ENCODE results near the gene IFT20. TPM values are rescaled to one million over a fixed set of nuclear protein-coding genes. Genes with fewer than 3 reads are reported as not detected.
A peak's percentile ranks its signal among the peaks of the same experiment; 100 is the strongest.

Gene IFT20
- total and polyA plus RNA-seq, 9 of the 15 experiments (the other 6 are each of a cell fraction or from before 2014, with no cell fraction given): 11.2 to 38.6 (median 20.1) TPM

DNA sequence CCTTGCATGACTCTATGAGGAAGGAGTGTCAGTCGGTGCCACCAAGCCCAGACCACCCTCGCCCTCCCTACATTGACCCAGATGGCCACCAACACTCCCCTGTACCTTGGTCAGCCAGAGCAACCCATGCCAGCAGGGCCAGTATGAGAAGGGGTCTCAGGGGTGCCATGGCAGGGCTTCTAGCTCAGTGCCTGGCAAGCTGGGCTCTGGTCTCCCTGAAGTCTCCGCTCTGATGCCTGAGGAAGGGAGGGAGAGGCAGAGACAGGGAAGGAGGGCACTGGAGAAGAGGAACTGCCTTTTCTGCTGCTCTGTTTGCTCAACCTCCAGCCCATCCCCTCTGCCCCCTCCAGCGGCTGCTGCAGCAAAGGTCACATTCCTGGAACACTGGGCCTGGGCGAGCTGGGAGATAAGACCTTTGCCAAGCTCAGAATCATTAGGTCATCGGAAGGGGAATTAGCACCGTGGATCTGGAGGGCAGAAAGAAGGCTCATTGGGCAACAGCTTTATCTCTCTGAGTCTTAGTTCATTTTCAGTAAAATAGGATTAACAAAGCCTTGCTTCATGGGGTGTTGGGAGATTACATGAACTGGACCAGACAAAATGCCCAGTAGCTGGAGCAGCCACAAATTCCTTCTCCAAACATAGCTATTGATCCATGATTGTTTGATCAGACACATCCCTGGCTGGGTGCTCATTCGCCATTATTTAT lies 34.9 kb upstream of the IFT20 start, which contains the start of gene VTN (continued):
- TF ChIP-seq, protein P1, sequence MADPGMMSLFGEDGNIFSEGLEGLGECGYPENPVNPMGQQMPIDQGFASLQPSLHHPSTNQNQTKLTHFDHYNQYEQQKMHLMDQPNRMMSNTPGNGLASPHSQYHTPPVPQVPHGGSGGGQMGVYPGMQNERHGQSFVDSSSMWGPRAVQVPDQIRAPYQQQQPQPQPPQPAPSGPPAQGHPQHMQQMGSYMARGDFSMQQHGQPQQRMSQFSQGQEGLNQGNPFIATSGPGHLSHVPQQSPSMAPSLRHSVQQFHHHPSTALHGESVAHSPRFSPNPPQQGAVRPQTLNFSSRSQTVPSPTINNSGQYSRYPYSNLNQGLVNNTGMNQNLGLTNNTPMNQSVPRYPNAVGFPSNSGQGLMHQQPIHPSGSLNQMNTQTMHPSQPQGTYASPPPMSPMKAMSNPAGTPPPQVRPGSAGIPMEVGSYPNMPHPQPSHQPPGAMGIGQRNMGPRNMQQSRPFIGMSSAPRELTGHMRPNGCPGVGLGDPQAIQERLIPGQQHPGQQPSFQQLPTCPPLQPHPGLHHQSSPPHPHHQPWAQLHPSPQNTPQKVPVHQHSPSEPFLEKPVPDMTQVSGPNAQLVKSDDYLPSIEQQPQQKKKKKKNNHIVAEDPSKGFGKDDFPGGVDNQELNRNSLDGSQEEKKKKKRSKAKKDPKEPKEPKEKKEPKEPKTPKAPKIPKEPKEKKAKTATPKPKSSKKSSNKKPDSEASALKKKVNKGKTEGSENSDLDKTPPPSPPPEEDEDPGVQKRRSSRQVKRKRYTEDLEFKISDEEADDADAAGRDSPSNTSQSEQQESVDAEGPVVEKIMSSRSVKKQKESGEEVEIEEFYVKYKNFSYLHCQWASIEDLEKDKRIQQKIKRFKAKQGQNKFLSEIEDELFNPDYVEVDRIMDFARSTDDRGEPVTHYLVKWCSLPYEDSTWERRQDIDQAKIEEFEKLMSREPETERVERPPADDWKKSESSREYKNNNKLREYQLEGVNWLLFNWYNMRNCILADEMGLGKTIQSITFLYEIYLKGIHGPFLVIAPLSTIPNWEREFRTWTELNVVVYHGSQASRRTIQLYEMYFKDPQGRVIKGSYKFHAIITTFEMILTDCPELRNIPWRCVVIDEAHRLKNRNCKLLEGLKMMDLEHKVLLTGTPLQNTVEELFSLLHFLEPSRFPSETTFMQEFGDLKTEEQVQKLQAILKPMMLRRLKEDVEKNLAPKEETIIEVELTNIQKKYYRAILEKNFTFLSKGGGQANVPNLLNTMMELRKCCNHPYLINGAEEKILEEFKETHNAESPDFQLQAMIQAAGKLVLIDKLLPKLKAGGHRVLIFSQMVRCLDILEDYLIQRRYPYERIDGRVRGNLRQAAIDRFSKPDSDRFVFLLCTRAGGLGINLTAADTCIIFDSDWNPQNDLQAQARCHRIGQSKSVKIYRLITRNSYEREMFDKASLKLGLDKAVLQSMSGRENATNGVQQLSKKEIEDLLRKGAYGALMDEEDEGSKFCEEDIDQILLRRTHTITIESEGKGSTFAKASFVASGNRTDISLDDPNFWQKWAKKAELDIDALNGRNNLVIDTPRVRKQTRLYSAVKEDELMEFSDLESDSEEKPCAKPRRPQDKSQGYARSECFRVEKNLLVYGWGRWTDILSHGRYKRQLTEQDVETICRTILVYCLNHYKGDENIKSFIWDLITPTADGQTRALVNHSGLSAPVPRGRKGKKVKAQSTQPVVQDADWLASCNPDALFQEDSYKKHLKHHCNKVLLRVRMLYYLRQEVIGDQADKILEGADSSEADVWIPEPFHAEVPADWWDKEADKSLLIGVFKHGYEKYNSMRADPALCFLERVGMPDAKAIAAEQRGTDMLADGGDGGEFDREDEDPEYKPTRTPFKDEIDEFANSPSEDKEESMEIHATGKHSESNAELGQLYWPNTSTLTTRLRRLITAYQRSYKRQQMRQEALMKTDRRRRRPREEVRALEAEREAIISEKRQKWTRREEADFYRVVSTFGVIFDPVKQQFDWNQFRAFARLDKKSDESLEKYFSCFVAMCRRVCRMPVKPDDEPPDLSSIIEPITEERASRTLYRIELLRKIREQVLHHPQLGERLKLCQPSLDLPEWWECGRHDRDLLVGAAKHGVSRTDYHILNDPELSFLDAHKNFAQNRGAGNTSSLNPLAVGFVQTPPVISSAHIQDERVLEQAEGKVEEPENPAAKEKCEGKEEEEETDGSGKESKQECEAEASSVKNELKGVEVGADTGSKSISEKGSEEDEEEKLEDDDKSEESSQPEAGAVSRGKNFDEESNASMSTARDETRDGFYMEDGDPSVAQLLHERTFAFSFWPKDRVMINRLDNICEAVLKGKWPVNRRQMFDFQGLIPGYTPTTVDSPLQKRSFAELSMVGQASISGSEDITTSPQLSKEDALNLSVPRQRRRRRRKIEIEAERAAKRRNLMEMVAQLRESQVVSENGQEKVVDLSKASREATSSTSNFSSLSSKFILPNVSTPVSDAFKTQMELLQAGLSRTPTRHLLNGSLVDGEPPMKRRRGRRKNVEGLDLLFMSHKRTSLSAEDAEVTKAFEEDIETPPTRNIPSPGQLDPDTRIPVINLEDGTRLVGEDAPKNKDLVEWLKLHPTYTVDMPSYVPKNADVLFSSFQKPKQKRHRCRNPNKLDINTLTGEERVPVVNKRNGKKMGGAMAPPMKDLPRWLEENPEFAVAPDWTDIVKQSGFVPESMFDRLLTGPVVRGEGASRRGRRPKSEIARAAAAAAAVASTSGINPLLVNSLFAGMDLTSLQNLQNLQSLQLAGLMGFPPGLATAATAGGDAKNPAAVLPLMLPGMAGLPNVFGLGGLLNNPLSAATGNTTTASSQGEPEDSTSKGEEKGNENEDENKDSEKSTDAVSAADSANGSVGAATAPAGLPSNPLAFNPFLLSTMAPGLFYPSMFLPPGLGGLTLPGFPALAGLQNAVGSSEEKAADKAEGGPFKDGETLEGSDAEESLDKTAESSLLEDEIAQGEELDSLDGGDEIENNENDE (IDR thresholded peaks at IDR 0.05; ENCODE audit: low read depth, low read length): no peak
- TF ChIP-seq ARID3B (CRISPR knock-in tag; IDR thresholded peaks at IDR 0.05; ENCODE audit: borderline replicate concordance) (no peak), BRCA1 (IDR thresholded peaks at IDR 0.05) (no peak), BRCA1 (CRISPR knock-in tag; IDR thresholded peaks at IDR 0.05) (no peak), ZNF232 (CRISPR knock-in tag; IDR thresholded peaks at IDR 0.05) (no peak), NR2C1 (IDR thresholded peaks at IDR 0.05) (no peak), NR2C1 (tag; IDR thresholded peaks at IDR 0.05) (0 out of 2 replicates have a peak, but pooled peaks have one; percentile 55), HMGN3 (IDR thresholded peaks at IDR 0.05; ENCODE audit: borderline replicate concordance, extremely low read depth, insufficient read length, low read depth, low read length) (no peak), ZBTB1 (CRISPR knock-in tag; IDR thresholded peaks at IDR 0.05; ENCODE audit: borderline replicate concordance, low read depth) (no peak), ILF3 (IDR thresholded peaks at IDR 0.05; ENCODE audit: borderline replicate concordance) (no peak), POLR2B (IDR thresholded peaks at IDR 0.05; ENCODE audit: low read depth, partially characterized antibody) (no peak), MYNN (IDR thresholded peaks at IDR 0.05) (0 out of 2 replicates have a peak, but pooled peaks have one; percentile 27), MYNN (CRISPR knock-in tag; IDR thresholded peaks at IDR 0.05) (no peak), ZNF146 (CRISPR knock-in tag; IDR thresholded peaks at IDR 0.05; ENCODE audit: unreplicated experiment) (no peak), GATAD2A (IDR thresholded peaks at IDR 0.05) (no peak), SAP30 (IDR thresholded peaks at IDR 0.05; ENCODE audit: borderline replicate concordance, insufficient read depth, low read depth, low read length, poor library complexity, severe bottlenecking) (no peak)

Data from K562 (cell line).